ENCODE measurements around the gene OVCH2.

DNA sequence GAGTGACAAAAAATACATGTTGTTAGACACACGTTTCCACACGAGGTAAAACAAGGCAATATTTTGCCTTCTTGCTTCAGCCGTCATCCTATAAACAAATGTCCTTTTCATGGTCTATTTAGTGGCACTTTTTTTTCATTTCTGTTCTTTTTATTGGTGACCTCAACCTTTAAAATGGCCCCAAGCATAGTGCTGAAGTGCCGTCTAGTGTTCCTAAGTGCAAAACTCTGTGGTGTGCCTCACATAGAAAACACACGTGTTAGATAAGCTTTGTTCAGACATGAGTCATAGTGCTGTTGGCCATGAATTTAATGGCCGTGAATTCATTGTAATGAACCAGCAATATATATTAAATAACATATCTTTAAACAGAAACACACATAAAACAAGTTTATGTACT, 15.6 kb downstream of the OVCH2 start:
- TF ChIP-seq CTCF (IDR thresholded peaks at IDR 0.05), result peak in 1 of 12 donors; percentile 8
- TF ChIP-seq POLR2A (IDR thresholded peaks at IDR 0.05), result no peak
